Tibial nerve (tissue), 4 donors: ENCODE measurements around the gene FKBP9.
"Not testable (repeated sequence)": the region's sequence is repeated elsewhere in the genome, so short reads cannot be mapped to it uniquely, and the experiment has no call there.

ENCODE experiments used
- CTCF ChIP-seq, 5 experiments: fragments of 200-600 bp in 3 of 5; fragments of 450-650 bp in 2 of 5; sonication (generic) in 3 of 5; IDR thresholded peaks; one replicate each; pipeline ENCODE4 v1.5.1; 2016 to 2019; ENCODE audit warnings: antibody characterized with exemption in 5 of 5, mild to moderate bottlenecking in 3 of 5, moderate library complexity in 2 of 5
- EP300 ChIP-seq, 2 donors: sonication (generic); formaldehyde crosslinking; IDR thresholded peaks; one replicate each; pipeline ENCODE4 v1.6.1; 2017; ENCODE audit warnings: antibody characterized with exemption in 2 of 2, mild to moderate bottlenecking in 1 of 2
- POLR2A ChIP-seq, 2 donors: fragments of 450-650 bp; IDR thresholded peaks; one replicate each; pipeline ENCODE4 v1.6.1; 2017; ENCODE audit warnings: antibody characterized with exemption in 2 of 2, mild to moderate bottlenecking in 2 of 2, moderate library complexity in 2 of 2

- TF ChIP-seq CTCF, POLR2A, EP300 (IDR thresholded peaks at IDR 0.05): not testable (repeated sequence)
Measured at GRCh38 chr7:33005193-33005592, 48.0 kb downstream of the FKBP9 start.
